Panc1 (cell line): ENCODE results near the gene SPARCL1. TPM values are rescaled to one million over a fixed set of nuclear protein-coding genes. Genes with fewer than 3 reads are reported as not detected.

Experiments
- ATAC-seq: fragments of 200-7000 bp; cut with Tn5 transposase; 2 replicates; pipeline ENCODE4 v1.9.1; 2020; ENCODE audit warnings: mild to moderate bottlenecking, moderate library complexity
- BruUV-seq: library from RNA; stranded (reverse); fragments of 400-500 nt; replicated peaks from 2 replicates; lab custom pipeline; 2021; lab: Mats Ljungman, UMichigan
- CTCF ChIA-PET: fragments of 300-600 bp; sonication (Branson Sonifier 250); formaldehyde crosslinking; loops from one replicate; lab custom pipeline; 2022; ENCODE audit warnings: antibody characterized with exemption; lab: Charles Lee
- POLR2A ChIA-PET: fragments of 300-600 bp; sonication (Branson Sonifier 250); formaldehyde crosslinking; loops from one replicate; lab custom pipeline; 2022; ENCODE audit warnings: antibody characterized with exemption; lab: Charles Lee
- DNase-seq: peaks from one replicate; pipeline ENCODE4 v3.0.0-alpha.2; 2010; ENCODE audit warnings: low read depth, low spot score
- H3K27ac ChIP-seq: 2 replicates; pipeline ENCODE4 v1.5.1; 2011; ENCODE audit warnings: mild to moderate bottlenecking, low read length, inconsistent platforms
- H3K27me3 ChIP-seq: fragments of 200-500 bp; sonication (Bioruptor generic); 2 replicates; pipeline ENCODE4 v1.6.0; 2014; ENCODE audit warnings: low read length, inconsistent platforms; ENCODE audit not compliant: control insufficient read depth, insufficient read depth
- H3K36me3 ChIP-seq: fragments of 200-500 bp; sonication (Bioruptor generic); 2 replicates; pipeline ENCODE4 v1.5.1; 2014; ENCODE audit warnings: inconsistent platforms, mild to moderate bottlenecking, low read length, moderate library complexity; ENCODE audit not compliant: control insufficient read depth, insufficient read depth
- H3K4me1 ChIP-seq: 2 replicates; pipeline ENCODE4 v1.5.1; 2011; ENCODE audit warnings: inconsistent platforms, mild to moderate bottlenecking, low read length, moderate library complexity; ENCODE audit not compliant: control insufficient read depth, insufficient read depth
- H3K4me3 ChIP-seq, 2 experiments: 2 replicates each; pipeline ENCODE4 v1.5.1; 2011 to 2012; ENCODE audit warnings: low read depth in 2 of 2, low read length in 2 of 2, mild to moderate bottlenecking in 2 of 2, inconsistent platforms in 1 of 2, moderate library complexity in 1 of 2
- H3K9me3 ChIP-seq: fragments of 200-500 bp; sonication (Bioruptor generic); 2 replicates; pipeline ENCODE4 v1.5.1; 2014; ENCODE audit warnings: low read depth, mild to moderate bottlenecking, inconsistent platforms, low read length, moderate library complexity; ENCODE audit not compliant: control insufficient read depth, insufficient read depth
- CTCF ChIP-seq: fragments of 450-650 bp; IDR thresholded peaks from 2 replicates; pipeline ENCODE4 v1.5.1; 2017; ENCODE audit warnings: mild to moderate bottlenecking
- POLR2AphosphoS5 ChIP-seq: IDR thresholded peaks from 2 replicates; pipeline ENCODE4 v1.6.1; 2012; ENCODE audit warnings: mild to moderate bottlenecking, low read depth, low read length, moderate library complexity
- SIN3A ChIP-seq: IDR thresholded peaks from 2 replicates; pipeline ENCODE4 v1.6.1; 2012; ENCODE audit warnings: low read depth, mild to moderate bottlenecking, low read length, moderate library complexity, borderline replicate concordance; ENCODE audit not compliant: insufficient read depth
- TCF7L2 ChIP-seq: IDR thresholded peaks from 2 replicates; pipeline ENCODE4 v1.6.1; 2011; ENCODE audit warnings: mild to moderate bottlenecking, low read depth, low read length, inconsistent platforms
- in situ Hi-C: cut with HindIII; loops from 2 replicates; pipeline ENCODE4 v1.10.0; 2016; ENCODE audit warnings: low sequenced_read_pairs, low pct_unique_long_range_greater_than_20kb
- intact Hi-C: fragments of 100-400 bp; cut with micrococcal nuclease; formaldehyde crosslinking; loops from one replicate; pipeline ENCODE4 v1.10.0; 2022; ENCODE audit not compliant: unreplicated experiment
- total RNA-seq: library from RNA; stranded (reverse); gene quantifications from one replicate; pipeline ENCODE4 v1.2.1, GENCODE V29; 2021; ENCODE audit not compliant: unreplicated experiment
- TF ChIP-seq, protein P1 (sequence below), 2 experiments: IDR thresholded peaks; 2 replicates each; pipeline ENCODE4 v1.6.1; 2011 to 2012; ENCODE audit warnings: low read depth in 2 of 2, control low read depth in 1 of 2, low read length in 1 of 2, mild to moderate bottlenecking in 1 of 2, moderate library complexity in 1 of 2; ENCODE audit not compliant: insufficient read depth in 1 of 2

SPARCL1 gene
- total RNA-seq, 1 experiment from 2014 or later = 0.57 TPM

- BruUV-seq = no TSS peak
- Histone ChIP-seq H3K27ac (no peak overlapping the region), H3K9me3 (no peaks in the 10 kb centered on the region), H3K4me3 (no peak overlapping the region), H3K27me3 (no peaks in the 10 kb centered on the region), H3K36me3 (no peaks in the 10 kb centered on the region), H3K4me1 (no peaks in the 10 kb centered on the region)
- TF ChIP-seq CTCF (no peak), TCF7L2 (no peak), SIN3A (no peak), POLR2AphosphoS5 (no peak)
- TF ChIP-seq, protein P1, sequence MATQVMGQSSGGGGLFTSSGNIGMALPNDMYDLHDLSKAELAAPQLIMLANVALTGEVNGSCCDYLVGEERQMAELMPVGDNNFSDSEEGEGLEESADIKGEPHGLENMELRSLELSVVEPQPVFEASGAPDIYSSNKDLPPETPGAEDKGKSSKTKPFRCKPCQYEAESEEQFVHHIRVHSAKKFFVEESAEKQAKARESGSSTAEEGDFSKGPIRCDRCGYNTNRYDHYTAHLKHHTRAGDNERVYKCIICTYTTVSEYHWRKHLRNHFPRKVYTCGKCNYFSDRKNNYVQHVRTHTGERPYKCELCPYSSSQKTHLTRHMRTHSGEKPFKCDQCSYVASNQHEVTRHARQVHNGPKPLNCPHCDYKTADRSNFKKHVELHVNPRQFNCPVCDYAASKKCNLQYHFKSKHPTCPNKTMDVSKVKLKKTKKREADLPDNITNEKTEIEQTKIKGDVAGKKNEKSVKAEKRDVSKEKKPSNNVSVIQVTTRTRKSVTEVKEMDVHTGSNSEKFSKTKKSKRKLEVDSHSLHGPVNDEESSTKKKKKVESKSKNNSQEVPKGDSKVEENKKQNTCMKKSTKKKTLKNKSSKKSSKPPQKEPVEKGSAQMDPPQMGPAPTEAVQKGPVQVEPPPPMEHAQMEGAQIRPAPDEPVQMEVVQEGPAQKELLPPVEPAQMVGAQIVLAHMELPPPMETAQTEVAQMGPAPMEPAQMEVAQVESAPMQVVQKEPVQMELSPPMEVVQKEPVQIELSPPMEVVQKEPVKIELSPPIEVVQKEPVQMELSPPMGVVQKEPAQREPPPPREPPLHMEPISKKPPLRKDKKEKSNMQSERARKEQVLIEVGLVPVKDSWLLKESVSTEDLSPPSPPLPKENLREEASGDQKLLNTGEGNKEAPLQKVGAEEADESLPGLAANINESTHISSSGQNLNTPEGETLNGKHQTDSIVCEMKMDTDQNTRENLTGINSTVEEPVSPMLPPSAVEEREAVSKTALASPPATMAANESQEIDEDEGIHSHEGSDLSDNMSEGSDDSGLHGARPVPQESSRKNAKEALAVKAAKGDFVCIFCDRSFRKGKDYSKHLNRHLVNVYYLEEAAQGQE (IDR thresholded peaks at IDR 0.05; ENCODE audit: insufficient read depth in 1 of 2, low read depth in 2 of 2, low read length in 1 of 2) = no peak
- no peak for ATAC-seq
- CTCF ChIA-PET = no interaction called here
- in situ Hi-C loops (no loop called here), intact Hi-C loops (loop anchor here (2.0 kb wide), 1 partner anchor 294 kb away; no protein-coding TSS in a partner anchor)
- POLR2A ChIA-PET = no interaction called here
- DNase-seq = no peak
Observed at GRCh38 chr4:87545052-87545451, 15.9 kb upstream of the SPARCL1 start.

- Histone ChIP-seq H3K4me3 (no peak overlapping the region), H3K9me3 (no peaks in the 10 kb centered on the region), H3K36me3 (no peaks in the 10 kb centered on the region), H3K27me3 (no peaks in the 10 kb centered on the region), H3K27ac (no peak overlapping the region), H3K4me1 (no peaks in the 10 kb centered on the region)
- ATAC-seq (peak; percentile 80), DNase-seq (no peak)
- ChIA-PET CTCF (interaction anchor here (0.6 kb wide), 1 partner anchor 419 kb away, joined by 3 read pairs; no protein-coding TSS in a partner anchor), POLR2A (no interaction called here)
- in situ Hi-C loops = no loop called here
- no TSS peak for BruUV-seq
- TF ChIP-seq TCF7L2 (no peak), CTCF (peak; percentile 71), SIN3A (no peak), POLR2AphosphoS5 (no peak)
- TF ChIP-seq, protein P1 (IDR thresholded peaks at IDR 0.05; ENCODE audit: insufficient read depth in 1 of 2, low read depth in 2 of 2, low read length in 1 of 2) = no peak
- intact Hi-C loops = loop anchor here (2.0 kb wide), 1 partner anchor 295 kb away; no protein-coding TSS in a partner anchor
Observed at GRCh38 chr4:87543835-87544461, 14.8 kb upstream of the SPARCL1 start.
